NCI-H1436 (cell line): Measurements from ENCODE around the gene SYNM.
"Not testable (repeated sequence)": the region's sequence is repeated elsewhere in the genome, so short reads cannot be mapped to it uniquely, and the experiment has no call there.

Experiments
- DNase-seq: peaks from one replicate; lab custom pipeline; 2025; lab: John Stamatoyannopoulos, UW

Gene SYNM

GRCh38 chr15:99104788-99105513 is at the start of gene SYNM:
SYNM (plus strand) TSS chr15:99105080; CDS start chr15:99105200, 120 bp downstream.
- peak; percentile 55 for DNase-seq

- DNase-seq, result no peak
These were observed 49.2 kb upstream of the SYNM start for GRCh38 chr15:99055555-99056134.

GRCh38 chr15:99057020-99057419 is 47.9 kb upstream of the SYNM start:
- DNase-seq, result no peak

- no peak for DNase-seq
These were observed 47.0 kb upstream of the SYNM start for GRCh38 chr15:99057697-99058420.

- DNase-seq, result no peak
These were observed 46.4 kb upstream of the SYNM start for GRCh38 chr15:99058421-99058870.

GRCh38 chr15:99059010-99059981 is 45.6 kb upstream of the SYNM start:
- no peak for DNase-seq

GRCh38 chr15:99060186-99060585 is 44.7 kb upstream of the SYNM start:
- DNase-seq, result not testable (repeated sequence)

GRCh38 chr15:99062226-99062625 is 42.7 kb upstream of the SYNM start:
- no peak for DNase-seq

- no peak for DNase-seq
These were observed 36.7 kb upstream of the SYNM start for GRCh38 chr15:99068186-99068585.

- DNase-seq, result no peak
These were observed 34.7 kb upstream of the SYNM start for GRCh38 chr15:99070208-99070607.

GRCh38 chr15:99071091-99071680 is 33.7 kb upstream of the SYNM start:
- DNase-seq, result no peak

- DNase-seq, result no peak
These were observed 31.7 kb upstream of the SYNM start for GRCh38 chr15:99073008-99073717.

GRCh38 chr15:99074446-99074845 is 30.4 kb upstream of the SYNM start:
- no peak for DNase-seq

GRCh38 chr15:99075059-99075652 is 29.7 kb upstream of the SYNM start:
- not testable (repeated sequence) for DNase-seq

- DNase-seq, result no peak
These were observed 28.8 kb upstream of the SYNM start for GRCh38 chr15:99076109-99076508.

- peak; percentile 28 for DNase-seq
These were observed 28.1 kb upstream of the SYNM start for GRCh38 chr15:99076555-99077308.

- no peak for DNase-seq
These were observed 22.1 kb upstream of the SYNM start for GRCh38 chr15:99082798-99083197.

GRCh38 chr15:99084965-99085364 is 19.9 kb upstream of the SYNM start:
- DNase-seq, result no peak
